H1 (cell line): ENCODE data around the gene B3GALT5.
A peak's percentile ranks its signal among the peaks of the same experiment; 100 is the strongest.

Source experiments
- ATF2 ChIP-seq: IDR thresholded peaks from 2 replicates; pipeline ENCODE4 v1.6.1; 2012; ENCODE audit warnings: low read length, inconsistent platforms
- CTCF ChIP-seq, 3 experiments: IDR thresholded peaks; 1 replicate in 2 of 3; 2 replicates in 1 of 3; pipeline versions ENCODE4 v1.5.1 to v1.6.1; 2011; ENCODE audit warnings: low read length in 3 of 3, mild to moderate bottlenecking in 3 of 3, inconsistent platforms in 2 of 3, low read depth in 1 of 3, moderate library complexity in 1 of 3; ENCODE audit not compliant: insufficient read depth in 1 of 3; ENCODE audit errors: control extremely low read depth in 1 of 3
- EZH2 ChIP-seq: fragments of 200-600 bp; sonication (generic); IDR thresholded peaks from 2 replicates; pipeline ENCODE4 v1.7.1; 2012; ENCODE audit warnings: low read depth, mild to moderate bottlenecking, moderate library complexity, low read length, inconsistent platforms; ENCODE audit not compliant: severe bottlenecking
- NRF1 ChIP-seq: IDR thresholded peaks from 2 replicates; pipeline ENCODE4 v1.6.1; 2011; ENCODE audit warnings: mild to moderate bottlenecking, low read depth, low read length, improper control_type of control experiment
- POLR2A ChIP-seq, 2 experiments: IDR thresholded peaks; 1 replicate in 1 of 2; 2 replicates in 1 of 2; pipeline ENCODE4 v1.6.1; 2011; ENCODE audit warnings: low read depth in 2 of 2, low read length in 2 of 2, mild to moderate bottlenecking in 2 of 2; ENCODE audit errors: control extremely low read depth in 1 of 2
- RAD21 ChIP-seq, 2 experiments: IDR thresholded peaks in 1 of 2; conservative IDR thresholded peaks in 1 of 2; 2 replicates each; pipeline ENCODE4 v1.6.1; 2011; ENCODE audit warnings: low read depth in 2 of 2, low read length in 2 of 2, improper control_type of control experiment in 1 of 2, inconsistent platforms in 1 of 2, mild to moderate bottlenecking in 1 of 2, moderate library complexity in 1 of 2
- YY1 ChIP-seq: IDR thresholded peaks from 2 replicates; pipeline ENCODE4 v1.6.1; 2011; ENCODE audit warnings: low read depth, mild to moderate bottlenecking, low read length

- TF ChIP-seq POLR2A (IDR thresholded peaks at IDR 0.05; ENCODE audit: control extremely low read depth in 1 of 2, low read depth in 2 of 2, low read length in 2 of 2) (no peak), CTCF (IDR thresholded peaks at IDR 0.05; ENCODE audit: control extremely low read depth in 1 of 3, insufficient read depth in 1 of 3, low read depth in 1 of 3, low read length in 3 of 3) (peak; percentile 47 to 58 (median 47)), YY1 (no peak), RAD21 (IDR thresholded peaks at IDR 0.05 in 1 of 2, conservative IDR thresholded peaks at IDR 0.05 in 1 of 2; ENCODE audit: low read depth in 2 of 2, low read length in 2 of 2) (peak; percentile 34 to 55; a peak in 3 of 4 replicates), NRF1 (no peak), EZH2 (no peak), ATF2 (no peak)
These were observed 62.9 kb downstream of the B3GALT5 start for GRCh38 chr21:39675590-39675989.
